H9 (cell line): ENCODE data around the gene LYPD6. TPM values are rescaled to one million over a fixed set of nuclear protein-coding genes. Genes with fewer than 3 reads are reported as not detected.

Experiments used
- DNase-seq: peaks from one replicate; pipeline ENCODE4 v3.0.0-alpha.2; 2017
- H2AFZ ChIP-seq: one replicate; pipeline ENCODE4 v1.6.1; 2013; ENCODE audit warnings: mild to moderate bottlenecking, low read length, control low read depth, moderate library complexity
- H2AK5ac ChIP-seq: 2 replicates; pipeline ENCODE4 v1.6.1; 2013; ENCODE audit warnings: low read length, control low read depth, mixed read lengths; ENCODE audit not compliant: insufficient read length
- H2BK120ac ChIP-seq: one replicate; pipeline ENCODE4 v1.6.1; 2013; ENCODE audit warnings: low read depth, mild to moderate bottlenecking, low read length, control low read depth, inconsistent platforms; ENCODE audit not compliant: poor library complexity, severe bottlenecking
- H2BK12ac ChIP-seq: 2 replicates; pipeline ENCODE4 v1.6.1; 2013; ENCODE audit warnings: low read length, control low read depth, mixed read lengths, low read depth; ENCODE audit not compliant: insufficient read length
- H2BK15ac ChIP-seq: 2 replicates; pipeline ENCODE4 v1.6.1; 2013; ENCODE audit warnings: low read depth, low read length, control low read depth
- H2BK20ac ChIP-seq: one replicate; pipeline ENCODE4 v1.6.1; 2013; ENCODE audit warnings: low read depth, mild to moderate bottlenecking, low read length, control low read depth, inconsistent platforms; ENCODE audit not compliant: poor library complexity, severe bottlenecking
- H2BK5ac ChIP-seq: 2 replicates; pipeline ENCODE4 v1.6.1; 2013; ENCODE audit warnings: low read length, control low read depth, mixed read lengths; ENCODE audit not compliant: insufficient read length
- H3K14ac ChIP-seq: 2 replicates; pipeline ENCODE4 v1.6.1; 2013; ENCODE audit warnings: low read length, control low read depth; ENCODE audit not compliant: insufficient read depth
- H3K18ac ChIP-seq: 2 replicates; pipeline ENCODE4 v1.6.1; 2013; ENCODE audit warnings: low read depth, mild to moderate bottlenecking, mixed read lengths, low read length, control low read depth; ENCODE audit not compliant: insufficient read length
- H3K23ac ChIP-seq: 2 replicates; pipeline ENCODE4 v1.6.1; 2013; ENCODE audit warnings: low read length, control low read depth, mixed read lengths, low read depth; ENCODE audit not compliant: insufficient read length
- H3K23me2 ChIP-seq: 2 replicates; pipeline ENCODE4 v1.6.1; 2013; ENCODE audit warnings: low read depth, mild to moderate bottlenecking, mixed read lengths, low read length, control low read depth; ENCODE audit not compliant: insufficient read length, poor library complexity, severe bottlenecking
- H3K27ac ChIP-seq: 2 replicates; pipeline ENCODE4 v1.5.1; 2013; ENCODE audit warnings: low read length, control low read depth, mixed read lengths, low read depth; ENCODE audit not compliant: insufficient read length
- H3K27me3 ChIP-seq: 2 replicates; pipeline ENCODE4 v1.6.1; 2013; ENCODE audit warnings: low read length, control low read depth, inconsistent platforms; ENCODE audit not compliant: insufficient read depth
- H3K4ac ChIP-seq: 2 replicates; pipeline ENCODE4 v1.6.1; 2013; ENCODE audit warnings: low read depth, mild to moderate bottlenecking, control low read depth, inconsistent platforms, low read length, moderate library complexity
- H3K4me1 ChIP-seq: 2 replicates; pipeline ENCODE4 v1.6.1; 2013; ENCODE audit warnings: low read length, control low read depth, inconsistent platforms; ENCODE audit not compliant: insufficient read depth
- H3K4me2 ChIP-seq: 2 replicates; pipeline ENCODE4 v1.6.1; 2013; ENCODE audit warnings: low read length, control low read depth, mixed read lengths; ENCODE audit not compliant: insufficient read length, insufficient read depth
- H3K56ac ChIP-seq: 2 replicates; pipeline ENCODE4 v1.6.1; 2013; ENCODE audit warnings: low read depth, mild to moderate bottlenecking, mixed read lengths, low read length, control low read depth; ENCODE audit not compliant: insufficient read length
- H3K79me1 ChIP-seq: 2 replicates; pipeline ENCODE4 v1.6.1; 2013; ENCODE audit warnings: low read depth, mild to moderate bottlenecking, moderate library complexity, low read length, control low read depth, inconsistent platforms; ENCODE audit not compliant: insufficient read depth, poor library complexity, severe bottlenecking
- H3K79me2 ChIP-seq: 2 replicates; pipeline ENCODE4 v1.6.1; 2013; ENCODE audit warnings: low read length, control low read depth, inconsistent platforms; ENCODE audit not compliant: insufficient read depth
- H3K9ac ChIP-seq: 2 replicates; pipeline ENCODE4 v1.6.1; 2013; ENCODE audit warnings: low read length, control low read depth, mixed read lengths; ENCODE audit not compliant: insufficient read length; ENCODE audit errors: extremely low read depth
- H3K9me3 ChIP-seq: one replicate; pipeline ENCODE4 v1.6.1; 2013; ENCODE audit warnings: low read depth, low read length, inconsistent platforms; ENCODE audit not compliant: control insufficient read depth
- H3T11ph ChIP-seq: one replicate; pipeline ENCODE4 v1.6.1; 2013; ENCODE audit warnings: mild to moderate bottlenecking, low read length, control low read depth, inconsistent platforms
- H4K20me1 ChIP-seq: one replicate; pipeline ENCODE4 v1.6.1; 2013; ENCODE audit not compliant: control insufficient read depth, insufficient read length, insufficient read depth
- H4K5ac ChIP-seq: 2 replicates; pipeline ENCODE4 v1.6.1; 2013; ENCODE audit warnings: low read depth, mild to moderate bottlenecking, mixed read lengths, low read length, control low read depth; ENCODE audit not compliant: insufficient read length
- H4K8ac ChIP-seq: replicated peaks from 2 replicates; pipeline ENCODE4 v1.6.1; 2013; ENCODE audit warnings: low read length, control low read depth, mixed read lengths, low read depth; ENCODE audit not compliant: insufficient read length
- H4K91ac ChIP-seq: 2 replicates; pipeline ENCODE4 v1.6.1; 2013; ENCODE audit warnings: low read depth, mild to moderate bottlenecking, moderate library complexity, mixed read lengths, low read length, control low read depth; ENCODE audit not compliant: insufficient read length
- H3K27ac Mint-ChIP-seq, 3 experiments: 2 replicates in 2 of 3; 3 replicates in 1 of 3; pipeline ENCODE4 v1.8.0; 2020 to 2021; ENCODE audit warnings: mixed read lengths in 3 of 3, mild to moderate bottlenecking in 1 of 3, moderate library complexity in 1 of 3
- H3K27me3 Mint-ChIP-seq: 2 replicates; pipeline ENCODE4 v1.8.0; 2021; ENCODE audit warnings: low read depth, mild to moderate bottlenecking, moderate library complexity, mixed read lengths
- H3K36me3 Mint-ChIP-seq, 3 experiments: 2 replicates in 2 of 3; 3 replicates in 1 of 3; pipeline ENCODE4 v1.8.0; 2020 to 2021; ENCODE audit warnings: low read depth in 3 of 3, mixed read lengths in 3 of 3; ENCODE audit not compliant: insufficient read depth in 1 of 3
- H3K4me1 Mint-ChIP-seq, 2 experiments: 2 replicates each; pipeline ENCODE4 v1.8.0; 2020; ENCODE audit warnings: mixed read lengths in 2 of 2
- H3K4me3 Mint-ChIP-seq, 2 experiments: 2 replicates in 1 of 2; 3 replicates in 1 of 2; pipeline ENCODE4 v1.8.0; 2020 to 2021; ENCODE audit warnings: mild to moderate bottlenecking in 2 of 2, mixed read lengths in 2 of 2, moderate library complexity in 1 of 2
- H3K9me3 Mint-ChIP-seq, 2 experiments: 2 replicates in 1 of 2; 3 replicates in 1 of 2; pipeline ENCODE4 v1.8.0; 2020; ENCODE audit warnings: mild to moderate bottlenecking in 2 of 2, mixed read lengths in 2 of 2, moderate library complexity in 1 of 2
- CTCF ChIP-seq: fragments of 200-600 bp; sonication (generic); conservative IDR thresholded peaks from 3 replicates; pipeline ENCODE4 v1.8.0; 2021; ENCODE audit warnings: antibody characterized with exemption, mild to moderate bottlenecking
- WGBS: extraction: QIAGEN DNeasy Blood & Tissue Kit; methylation state at CpG from one replicate; pipeline ENCODE4 v1.1.7; 2013; ENCODE audit warnings: missing lambda C conversion rate, low lambda C conversion rate, mixed read lengths; ENCODE audit not compliant: insufficient read length; ENCODE audit errors: extremely low coverage; 5-methylcytosine and 5-hydroxymethylcytosine counted together
- total RNA-seq: library from RNA; stranded (reverse); gene quantifications from 2 replicates; pipeline ENCODE4 v1.2.1, GENCODE V29; 2021

The LYPD6 gene
- total RNA-seq, 1 experiment from 2014 or later = 3.0 TPM

GRCh38 chr2:149463328-149464002 lies 133.1 kb downstream of the LYPD6 start:
- H3K36me3 Mint-ChIP-seq = peaks cover 3 to 22% (median 9%) of the 10 kb centered on the region in 3 experiments; a peak in 6 of 7 replicates
- Histone ChIP-seq H2AFZ (no peak overlapping the region), H3K23ac (no peak overlapping the region), H2AK5ac (no peak overlapping the region), H3K9ac (no peak overlapping the region), H4K8ac (no peak overlapping the region), H3K23me2 (no peaks in the 10 kb centered on the region), H3K79me2 (no peaks in the 10 kb centered on the region), H3K4me2 (no peak overlapping the region), H3K14ac (no peak overlapping the region), H4K91ac (no peak overlapping the region), H2BK12ac (no peak overlapping the region), H3K79me1 (no peaks in the 10 kb centered on the region), H2BK15ac (no peak overlapping the region), H3K9me3 (no peaks in the 10 kb centered on the region), H3K18ac (no peak overlapping the region), H4K20me1 (no peaks in the 10 kb centered on the region), H3K27me3 (no peaks in the 10 kb centered on the region), H2BK120ac (no peak overlapping the region), H2BK5ac (no peak overlapping the region), H2BK20ac (no peak overlapping the region), H4K5ac (no peak overlapping the region), H3K56ac (no peak overlapping the region), H3K4me1 (no peaks in the 10 kb centered on the region), H3K4ac (no peak overlapping the region), H3T11ph (no peak overlapping the region), H3K27ac (no peak overlapping the region)
- no CpG with 5 or more reads among the region's 2 CpGs for WGBS
- H3K27ac Mint-ChIP-seq = no peak overlapping the region
- no peaks in the 10 kb centered on the region for H3K4me1 Mint-ChIP-seq
- H3K27me3 Mint-ChIP-seq = no peaks in the 10 kb centered on the region
- H3K4me3 Mint-ChIP-seq = no peak overlapping the region
- DNase-seq = no peak
- H3K9me3 Mint-ChIP-seq = peaks cover 21% of the 10 kb centered on the region in 2 experiments
- TF ChIP-seq CTCF = no peak
